Measurements from ENCODE around the gene RNF123. TPM values are rescaled to one million over a fixed set of nuclear protein-coding genes. Genes with fewer than 3 reads are reported as not detected.

RNF123 gene
- total RNA-seq, 1 experiment from 2014 or later, result 40.6 TPM

- Histone ChIP-seq H3K79me2 (ENCODE audit: insufficient read depth, low read length) (no peaks in the 10 kb centered on the region), H3K9ac (ENCODE audit: extremely low read depth, insufficient read length, low read length) (no peak overlapping the region), H2BK5ac (ENCODE audit: insufficient read length, low read length) (no peak overlapping the region), H3K9me3 (ENCODE audit: control insufficient read depth, low read depth, low read length) (no peaks in the 10 kb centered on the region), H3K4ac (ENCODE audit: low read depth, low read length) (no peak overlapping the region), H4K91ac (ENCODE audit: insufficient read length, low read depth, low read length) (no peak overlapping the region), H3K14ac (ENCODE audit: insufficient read depth, low read length) (no peak overlapping the region), H2BK15ac (ENCODE audit: low read depth, low read length) (no peak overlapping the region), H4K8ac (replicated peaks; ENCODE audit: insufficient read length, low read depth, low read length) (no peak overlapping the region), H3K27me3 (ENCODE audit: insufficient read depth, low read length) (no peaks in the 10 kb centered on the region), H3K27ac (ENCODE audit: insufficient read length, low read depth, low read length) (no peak overlapping the region), H2BK12ac (ENCODE audit: insufficient read length, low read depth, low read length) (no peak overlapping the region), H3K18ac (ENCODE audit: insufficient read length, low read depth, low read length) (no peak overlapping the region), H3K23ac (ENCODE audit: insufficient read length, low read depth, low read length) (no peak overlapping the region), H3K79me1 (ENCODE audit: insufficient read depth, low read depth, low read length, poor library complexity, severe bottlenecking) (no peaks in the 10 kb centered on the region), H3K56ac (ENCODE audit: insufficient read length, low read depth, low read length) (no peak overlapping the region), H2BK20ac (ENCODE audit: low read depth, low read length, poor library complexity, severe bottlenecking) (no peak overlapping the region), H4K20me1 (ENCODE audit: control insufficient read depth, insufficient read depth, insufficient read length) (no peaks in the 10 kb centered on the region), H3K4me2 (ENCODE audit: insufficient read depth, insufficient read length, low read length) (no peak overlapping the region), H2AK5ac (ENCODE audit: insufficient read length, low read length) (no peak overlapping the region), H2AFZ (ENCODE audit: low read length) (no peak overlapping the region), H2BK120ac (ENCODE audit: low read depth, low read length, poor library complexity, severe bottlenecking) (no peak overlapping the region), H3T11ph (ENCODE audit: low read length) (no peak overlapping the region), H3K23me2 (ENCODE audit: insufficient read length, low read depth, low read length, poor library complexity, severe bottlenecking) (peaks cover 3% of the 10 kb centered on the region), H4K5ac (ENCODE audit: insufficient read length, low read depth, low read length) (no peak overlapping the region), H3K4me1 (ENCODE audit: insufficient read depth, low read length) (no peaks in the 10 kb centered on the region; the same call in 1 of the 2 replicates)
- H3K9me3 Mint-ChIP-seq, result no peaks in the 10 kb centered on the region
- no peak for DNase-seq
- WGBS (ENCODE audit: extremely low coverage, insufficient read length, low lambda C conversion rate), result no CpG with 5 or more reads among the region's 3 CpGs
- H3K4me3 Mint-ChIP-seq, result no peak overlapping the region
- no peaks in the 10 kb centered on the region; a peak in 1 of 7 replicates for H3K36me3 Mint-ChIP-seq (ENCODE audit: insufficient read depth in 1 of 3, low read depth in 3 of 3)
- H3K27ac Mint-ChIP-seq, result no peak overlapping the region
- peaks cover 26 to 34% of the 10 kb centered on the region in 2 experiments for H3K4me1 Mint-ChIP-seq
- no peaks in the 10 kb centered on the region; the same call in 1 of the 2 replicates for H3K27me3 Mint-ChIP-seq (ENCODE audit: low read depth)
- TF ChIP-seq CTCF (conservative IDR thresholded peaks at IDR 0.05), result no peak
These were observed 20.0 kb upstream of the RNF123 start for GRCh38 chr3:49669352-49669751.

Data from H9 (cell line).